Neural cell (in vitro differentiated cells): Measurements from ENCODE around the gene NUP62. TPM values are rescaled to one million over a fixed set of nuclear protein-coding genes. Genes with fewer than 3 reads are reported as not detected.

Experiments
- H2AFZ ChIP-seq: fragments of 200-600, 300-800 bp; sonication (generic), shearing (Covaris generic); 2 replicates; pipeline ENCODE4 v1.6.0; 2014; ENCODE audit warnings: low read depth, mild to moderate bottlenecking, antibody characterized with exemption, low read length, moderate library complexity
- H3F3A ChIP-seq: fragments of 200-600 bp; shearing (Covaris generic); 2 replicates; pipeline ENCODE4 v1.6.1; 2016; ENCODE audit warnings: mild to moderate bottlenecking, moderate library complexity, mixed read lengths, antibody characterized with exemption, low read length; ENCODE audit not compliant: insufficient read depth, poor library complexity, severe bottlenecking
- H3K27ac ChIP-seq: fragments of 200-600, 300-800 bp; sonication (generic), shearing (Covaris generic); 2 replicates; pipeline ENCODE4 v1.5.1; 2014; ENCODE audit warnings: mild to moderate bottlenecking, low read length, moderate library complexity
- H3K27me3 ChIP-seq: fragments of 300-800, 200-600 bp; sonication (generic), shearing (Covaris generic); 2 replicates; pipeline ENCODE4 v1.6.0; 2014; ENCODE audit warnings: mild to moderate bottlenecking, low read depth, low read length, moderate library complexity; ENCODE audit not compliant: insufficient read depth
- H3K36me3 ChIP-seq: fragments of 300-800, 200-600 bp; sonication (generic), shearing (Covaris generic); 2 replicates; pipeline ENCODE4 v1.5.1; 2014; ENCODE audit warnings: mild to moderate bottlenecking, antibody characterized with exemption, low read length, moderate library complexity; ENCODE audit not compliant: insufficient read depth
- H3K4me2 ChIP-seq: fragments of 300-800, 200-600 bp; sonication (generic), shearing (Covaris generic); 2 replicates; pipeline ENCODE4 v1.6.0; 2014; ENCODE audit warnings: mild to moderate bottlenecking, low read length
- H3K4me3 ChIP-seq: fragments of 300-800, 200-600 bp; sonication (generic), shearing (Covaris generic); 2 replicates; pipeline ENCODE4 v1.5.1; 2014; ENCODE audit warnings: mild to moderate bottlenecking, low read length, moderate library complexity
- H3K79me2 ChIP-seq: fragments of 200-600 bp; shearing (Covaris generic); replicated peaks from 2 replicates; pipeline ENCODE4 v1.6.0; 2014; ENCODE audit warnings: mild to moderate bottlenecking, low read length, moderate library complexity; ENCODE audit not compliant: insufficient read depth
- H3K9ac ChIP-seq: fragments of 300-800, 200-600 bp; sonication (generic), shearing (Covaris generic); 2 replicates; pipeline ENCODE4 v1.6.1; 2016; ENCODE audit warnings: mild to moderate bottlenecking, low read length, mixed read lengths
- H3K9me2 ChIP-seq: fragments of 200-600 bp; shearing (Covaris generic); 2 replicates; pipeline ENCODE4 v1.6.1; 2016; ENCODE audit warnings: mild to moderate bottlenecking, low read length, mixed read lengths; ENCODE audit not compliant: insufficient read depth
- H3K9me3 ChIP-seq: fragments of 200-600, 300-800 bp; sonication (generic), shearing (Covaris generic); 2 replicates; pipeline ENCODE4 v1.6.1; 2016; ENCODE audit warnings: mild to moderate bottlenecking, mixed run types, low read length, moderate library complexity, mixed read lengths
- H4K20me1 ChIP-seq: fragments of 200-600 bp; shearing (Covaris generic); 2 replicates; pipeline ENCODE4 v1.6.1; 2016; ENCODE audit warnings: mild to moderate bottlenecking, mixed run types; ENCODE audit not compliant: insufficient read depth
- CTCF ChIP-seq: fragments of 450-650 bp; IDR thresholded peaks from 2 replicates; pipeline ENCODE4 v1.5.1; 2014; ENCODE audit warnings: antibody characterized with exemption, mild to moderate bottlenecking, moderate library complexity; ENCODE audit not compliant: poor library complexity, severe bottlenecking
- EP300 ChIP-seq: fragments of 450-650 bp; conservative IDR thresholded peaks from 2 replicates; pipeline ENCODE4 v1.6.1; 2014; ENCODE audit warnings: antibody characterized with exemption, mild to moderate bottlenecking, moderate library complexity; ENCODE audit not compliant: poor library complexity, severe bottlenecking
- EZH2 ChIP-seq: fragments of 200-600, 300-800 bp; shearing (Covaris generic), sonication (generic); IDR thresholded peaks from 2 replicates; pipeline ENCODE4 v1.6.1; 2014; ENCODE audit warnings: antibody characterized with exemption, low read length, borderline replicate concordance, mild to moderate bottlenecking; ENCODE audit not compliant: insufficient read depth, poor library complexity, severe bottlenecking
- MXI1 ChIP-seq: fragments of 450-650 bp; conservative IDR thresholded peaks from 2 replicates; pipeline ENCODE4 v1.6.1; 2014; ENCODE audit warnings: antibody characterized with exemption, mild to moderate bottlenecking; ENCODE audit not compliant: poor library complexity, severe bottlenecking
- POLR2AphosphoS5 ChIP-seq: IDR thresholded peaks from 2 replicates; pipeline ENCODE4 v1.6.1; 2012
- RAD21 ChIP-seq: fragments of 450-650 bp; conservative IDR thresholded peaks from 2 replicates; pipeline ENCODE4 v1.6.1; 2014; ENCODE audit warnings: antibody characterized with exemption, mild to moderate bottlenecking, moderate library complexity
- SMC3 ChIP-seq: fragments of 450-650 bp; conservative IDR thresholded peaks from 2 replicates; pipeline ENCODE4 v1.6.1; 2014; ENCODE audit warnings: antibody characterized with exemption, mild to moderate bottlenecking, moderate library complexity; ENCODE audit not compliant: poor library complexity
- TAF1 ChIP-seq: IDR thresholded peaks from 2 replicates; pipeline ENCODE4 v1.6.1; 2012; ENCODE audit warnings: low read depth
- polyA plus RNA-seq: library from polyadenylated mRNA; depleted of rRNA; stranded (reverse); fragments of >200 nt; gene quantifications from 2 replicates; pipeline ENCODE4 v1.2.3, GENCODE V29; 2014
- TF ChIP-seq, protein P1 (sequence below): IDR thresholded peaks from 2 replicates; pipeline ENCODE4 v1.6.1; 2012; ENCODE audit warnings: borderline replicate concordance

NUP62 gene
- polyA plus RNA-seq, 1 donor from 2014 or later: 24.9 TPM

GRCh38 chr19:49870309-49870901 is 58.9 kb downstream of the NUP62 start:
- H2AFZ ChIP-seq: peak overlapping the region; percentile 58
- no peaks in the 10 kb centered on the region for H3K9me2 ChIP-seq
- peak overlapping the region; percentile 74 for H3K4me2 ChIP-seq
- no peaks in the 10 kb centered on the region for H4K20me1 ChIP-seq
- TF ChIP-seq TAF1 (no peak), CTCF (no peak), POLR2AphosphoS5 (no peak), RAD21 (no peak), MXI1 (no peak), EZH2 (no peak), SMC3 (no peak), EP300 (no peak)
- TF ChIP-seq, protein P1, sequence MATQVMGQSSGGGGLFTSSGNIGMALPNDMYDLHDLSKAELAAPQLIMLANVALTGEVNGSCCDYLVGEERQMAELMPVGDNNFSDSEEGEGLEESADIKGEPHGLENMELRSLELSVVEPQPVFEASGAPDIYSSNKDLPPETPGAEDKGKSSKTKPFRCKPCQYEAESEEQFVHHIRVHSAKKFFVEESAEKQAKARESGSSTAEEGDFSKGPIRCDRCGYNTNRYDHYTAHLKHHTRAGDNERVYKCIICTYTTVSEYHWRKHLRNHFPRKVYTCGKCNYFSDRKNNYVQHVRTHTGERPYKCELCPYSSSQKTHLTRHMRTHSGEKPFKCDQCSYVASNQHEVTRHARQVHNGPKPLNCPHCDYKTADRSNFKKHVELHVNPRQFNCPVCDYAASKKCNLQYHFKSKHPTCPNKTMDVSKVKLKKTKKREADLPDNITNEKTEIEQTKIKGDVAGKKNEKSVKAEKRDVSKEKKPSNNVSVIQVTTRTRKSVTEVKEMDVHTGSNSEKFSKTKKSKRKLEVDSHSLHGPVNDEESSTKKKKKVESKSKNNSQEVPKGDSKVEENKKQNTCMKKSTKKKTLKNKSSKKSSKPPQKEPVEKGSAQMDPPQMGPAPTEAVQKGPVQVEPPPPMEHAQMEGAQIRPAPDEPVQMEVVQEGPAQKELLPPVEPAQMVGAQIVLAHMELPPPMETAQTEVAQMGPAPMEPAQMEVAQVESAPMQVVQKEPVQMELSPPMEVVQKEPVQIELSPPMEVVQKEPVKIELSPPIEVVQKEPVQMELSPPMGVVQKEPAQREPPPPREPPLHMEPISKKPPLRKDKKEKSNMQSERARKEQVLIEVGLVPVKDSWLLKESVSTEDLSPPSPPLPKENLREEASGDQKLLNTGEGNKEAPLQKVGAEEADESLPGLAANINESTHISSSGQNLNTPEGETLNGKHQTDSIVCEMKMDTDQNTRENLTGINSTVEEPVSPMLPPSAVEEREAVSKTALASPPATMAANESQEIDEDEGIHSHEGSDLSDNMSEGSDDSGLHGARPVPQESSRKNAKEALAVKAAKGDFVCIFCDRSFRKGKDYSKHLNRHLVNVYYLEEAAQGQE: no peak
- H3K4me3 ChIP-seq: peak overlapping the region; percentile 76
- H3F3A ChIP-seq: no peaks in the 10 kb centered on the region
- no peaks in the 10 kb centered on the region for H3K9me3 ChIP-seq
- no peaks in the 10 kb centered on the region for H3K36me3 ChIP-seq
- no peaks in the 10 kb centered on the region for H3K27me3 ChIP-seq
- peak overlapping the region; percentile 91 for H3K27ac ChIP-seq
- H3K9ac ChIP-seq: peak overlapping the region; percentile 73
- H3K79me2 ChIP-seq: peaks cover 17% of the 10 kb centered on the region

DNA sequence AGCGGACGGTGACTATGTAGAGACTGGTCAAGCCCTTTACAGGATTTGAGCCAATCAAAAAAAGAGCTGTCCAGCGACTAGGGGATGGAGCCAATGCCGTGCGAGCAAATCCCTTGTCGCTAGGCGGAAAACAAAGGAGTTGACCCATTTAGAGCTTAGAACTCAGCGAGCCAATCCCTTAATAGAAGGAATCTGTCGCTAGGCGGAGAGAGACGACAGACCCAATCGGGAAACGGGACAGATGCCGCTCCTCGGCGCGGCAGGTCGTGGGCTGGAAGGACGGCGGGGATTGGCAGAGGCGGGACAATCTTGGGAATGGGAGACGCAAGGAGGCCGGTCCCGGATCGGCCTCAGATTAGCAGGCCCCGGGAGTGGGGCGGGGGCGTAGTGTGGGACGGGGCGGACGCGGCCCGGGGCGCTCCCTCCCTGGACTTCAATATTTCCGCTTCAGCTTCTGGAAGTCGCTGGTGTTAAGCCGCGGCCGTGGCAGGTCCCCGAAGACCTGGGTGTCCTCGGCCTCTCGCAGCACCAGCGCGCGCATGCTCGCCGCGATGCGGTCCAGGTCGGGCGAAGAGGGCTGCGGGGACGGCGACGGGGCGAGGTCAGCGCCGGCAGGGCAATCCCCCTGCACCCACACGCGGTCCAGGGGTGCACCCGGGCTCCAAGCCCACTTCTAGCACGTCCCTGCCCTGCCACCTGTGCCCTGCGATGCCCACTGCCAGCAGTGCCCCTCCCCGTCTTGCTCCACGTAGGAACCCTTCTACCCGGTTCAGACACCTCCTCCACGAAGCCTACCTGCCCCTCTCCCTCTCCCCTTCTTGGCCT is 59.6 kb downstream of the NUP62 start:
- Histone ChIP-seq H3K27me3 (no peaks in the 10 kb centered on the region), H3K4me2 (peak overlapping the region; percentile 74), H3F3A (no peaks in the 10 kb centered on the region), H2AFZ (peak overlapping the region; percentile 58), H3K27ac (peak overlapping the region; percentile 91), H3K9ac (peak overlapping the region; percentile 73), H3K9me3 (no peaks in the 10 kb centered on the region), H3K36me3 (no peaks in the 10 kb centered on the region), H3K4me3 (peak overlapping the region; percentile 76), H3K9me2 (no peaks in the 10 kb centered on the region), H3K79me2 (peaks cover 17% of the 10 kb centered on the region), H4K20me1 (no peaks in the 10 kb centered on the region)
- TF ChIP-seq TAF1 (peak; percentile 90), EP300 (peak; percentile 92), EZH2 (no peak), SMC3 (no peak), RAD21 (no peak), MXI1 (peak; percentile 62), CTCF (peak; percentile 36), POLR2AphosphoS5 (peak; percentile 85)
- TF ChIP-seq, protein P1: peak; percentile 62
